Stimulated activated CD4-positive, alpha-beta T cell treated with anti-CD3 and anti-CD28 coated beads, Interleukin-4, amount 100 ng/mL, for 24 hours (primary cell): ENCODE measurements around the gene RPS6KA2.

Source experiments
- DNase-seq: peaks from one replicate; pipeline ENCODE4 v3.0.0-alpha.2; 2020

Gene RPS6KA2

DNA sequence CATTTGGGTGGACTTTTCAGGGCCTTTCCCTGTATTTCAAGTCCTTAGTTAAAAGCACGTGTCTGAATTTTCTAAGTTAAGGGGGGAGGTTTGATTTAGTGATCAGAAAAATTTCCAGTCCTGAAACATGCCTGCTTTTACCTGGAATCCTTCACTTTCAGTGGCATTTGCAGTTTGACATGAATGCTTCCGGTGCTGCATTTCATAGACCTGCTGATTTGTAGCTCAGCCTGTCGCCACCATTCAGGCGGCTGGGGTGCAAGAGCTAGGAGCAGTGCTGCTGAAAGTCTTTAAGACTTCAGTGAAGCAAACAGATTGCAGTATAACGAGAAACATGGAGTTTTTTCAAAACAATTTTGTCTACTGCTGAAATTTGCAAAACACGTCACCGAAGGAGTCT, 14.0 kb downstream of the RPS6KA2 start:
- DNase-seq, result no peak

GRCh38 chr6:166612471-166612881, 14.6 kb downstream of the RPS6KA2 start:
- no peak for DNase-seq

DNA sequence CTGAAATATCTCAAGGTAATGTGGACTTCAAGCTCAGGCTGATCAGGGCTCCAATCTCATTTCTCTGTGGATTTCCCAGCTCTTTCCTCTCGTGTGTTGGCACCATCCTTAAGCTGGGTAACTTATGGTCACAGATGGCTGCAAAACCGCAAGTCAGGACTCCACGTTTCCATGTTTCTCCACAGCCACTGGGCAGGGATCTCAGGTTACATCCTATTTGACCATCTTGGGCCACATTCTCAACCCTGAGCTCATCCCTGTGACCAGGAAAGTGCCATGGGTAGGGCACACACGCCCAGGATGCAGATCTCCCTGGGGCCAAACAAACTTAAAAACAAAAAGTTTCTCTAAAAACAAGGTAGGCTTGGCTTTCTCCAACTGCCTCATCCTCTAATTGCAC, 15.4 kb downstream of the RPS6KA2 start:
- DNase-seq, result no peak

DNA sequence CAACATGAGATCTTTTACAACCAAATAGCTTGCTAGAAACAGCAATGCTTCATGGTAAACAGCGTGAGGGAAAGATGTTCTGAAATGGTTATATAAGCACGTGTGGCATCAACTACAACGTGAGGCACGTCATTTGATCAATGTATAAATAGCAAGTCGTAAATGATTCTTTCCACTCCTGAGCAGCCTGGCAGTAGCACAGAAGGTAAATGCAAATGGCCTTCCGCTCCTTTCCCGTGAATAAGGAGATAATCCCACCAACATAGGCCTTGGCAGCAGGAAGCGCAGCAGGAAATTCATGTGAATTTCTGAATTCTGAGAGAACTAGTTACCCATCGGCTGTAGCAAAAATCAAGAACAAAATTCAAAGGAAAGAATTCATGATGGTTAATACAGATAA, 17.0 kb downstream of the RPS6KA2 start:
- DNase-seq, result no peak

GRCh38 chr6:166608774-166609173, 18.3 kb downstream of the RPS6KA2 start:
- no peak for DNase-seq

DNA sequence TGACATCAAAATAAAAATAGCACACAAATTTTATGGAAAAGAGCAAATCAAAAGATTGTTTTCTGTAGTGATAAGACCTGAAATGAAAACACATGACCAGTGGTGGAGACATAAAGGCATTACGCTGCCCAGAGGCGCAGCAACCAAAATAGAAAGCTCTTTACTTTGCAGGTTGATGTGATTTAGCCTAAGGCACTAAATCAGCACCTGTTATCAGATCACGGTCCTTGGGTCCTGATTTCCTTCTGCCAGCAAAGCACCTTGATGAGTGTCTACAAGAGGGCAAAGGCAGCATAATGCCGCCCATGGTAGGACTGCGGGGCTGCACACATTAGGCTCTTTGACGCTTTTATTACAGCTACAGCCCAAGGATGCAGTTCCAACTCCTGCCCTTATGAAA, 21.3 kb downstream of the RPS6KA2 start:
- DNase-seq, result no peak

- DNase-seq, result no peak
Observed at GRCh38 chr6:166604911-166605310, 22.1 kb downstream of the RPS6KA2 start.

DNA sequence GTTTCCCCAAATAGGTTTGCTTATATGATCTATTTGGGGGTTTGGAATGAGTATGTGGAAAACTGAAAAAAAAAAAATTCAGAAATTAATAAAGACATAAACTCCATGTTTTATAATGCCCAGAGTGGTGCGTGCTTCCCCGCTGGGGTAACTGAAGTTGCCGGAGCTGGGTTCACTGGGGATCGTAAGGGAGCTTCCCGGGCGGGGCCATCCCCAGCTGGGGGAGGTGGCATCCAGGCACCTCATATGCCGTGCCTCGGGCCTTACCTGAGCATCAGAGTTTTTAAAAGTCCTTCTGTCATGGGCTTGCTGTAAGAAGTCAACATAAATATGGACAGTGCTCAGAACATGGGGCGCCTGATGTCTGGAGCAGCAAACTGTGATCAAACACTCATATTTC, 22.7 kb downstream of the RPS6KA2 start:
- no peak for DNase-seq

GRCh38 chr6:166603043-166603690, 23.9 kb downstream of the RPS6KA2 start:
- DNase-seq, result no peak

GRCh38 chr6:166601956-166602355, 25.1 kb downstream of the RPS6KA2 start:
- DNase-seq, result no peak

DNA sequence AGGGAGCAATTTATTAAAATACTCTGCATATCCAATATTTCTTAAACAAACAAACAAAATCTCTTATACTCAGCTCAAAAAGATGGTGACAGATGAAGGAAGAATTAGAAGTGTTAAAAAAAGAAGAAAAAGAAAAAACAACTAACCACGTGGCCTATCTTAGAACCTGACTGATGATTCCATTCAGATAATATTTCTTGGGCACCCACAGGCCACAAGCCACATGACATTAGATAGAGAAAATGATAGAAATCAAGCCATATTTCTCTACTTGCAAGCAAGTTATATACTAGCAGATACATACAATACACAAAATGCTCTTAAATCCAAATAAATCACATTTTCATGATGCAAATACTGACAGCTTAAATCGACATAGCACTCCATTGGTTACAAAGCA, 26.1 kb downstream of the RPS6KA2 start:
- no peak for DNase-seq

GRCh38 chr6:166599205-166599604, 27.8 kb downstream of the RPS6KA2 start:
- no peak for DNase-seq

DNA sequence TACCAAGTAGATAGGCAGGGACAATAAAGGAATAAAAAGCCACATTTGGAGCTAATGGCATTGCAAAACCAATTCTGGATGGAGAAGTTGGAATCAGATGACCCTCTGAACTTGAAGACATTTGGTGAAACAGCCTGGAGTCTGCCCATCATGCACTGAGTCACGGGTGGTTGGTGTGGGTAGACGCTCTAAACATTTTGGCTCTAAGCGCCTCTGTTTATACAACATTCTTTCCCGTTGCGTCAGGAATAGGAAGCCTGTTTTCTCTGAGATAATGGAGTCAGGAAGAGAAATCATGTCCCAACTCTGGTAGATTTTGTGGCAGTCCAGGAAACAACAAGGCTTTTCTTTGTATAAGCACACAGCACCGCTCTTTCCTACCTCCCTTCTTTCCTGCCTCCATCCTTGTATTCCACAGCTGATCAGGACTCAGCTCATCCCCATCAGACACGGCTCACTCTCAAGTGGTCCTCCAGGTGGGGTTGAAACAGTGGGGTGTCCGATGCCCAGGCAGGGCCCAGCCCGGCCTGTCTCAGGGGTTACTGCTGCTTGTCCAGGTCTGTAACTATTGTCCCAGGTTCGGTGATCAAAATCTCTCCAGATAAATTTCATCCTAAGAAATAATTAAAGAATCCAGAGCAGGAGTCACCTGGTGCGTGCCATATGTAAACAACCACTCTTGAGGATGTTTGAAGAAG, 28.5 kb downstream of the RPS6KA2 start:
- no peak for DNase-seq

GRCh38 chr6:166597711-166598440, 29.2 kb downstream of the RPS6KA2 start:
- no peak for DNase-seq

GRCh38 chr6:166596776-166597507, 30.1 kb downstream of the RPS6KA2 start:
- no peak for DNase-seq

- DNase-seq, result no peak
Observed at GRCh38 chr6:166595949-166596348, 31.1 kb downstream of the RPS6KA2 start.

GRCh38 chr6:166595061-166595780, 31.8 kb downstream of the RPS6KA2 start:
- no peak for DNase-seq

DNA sequence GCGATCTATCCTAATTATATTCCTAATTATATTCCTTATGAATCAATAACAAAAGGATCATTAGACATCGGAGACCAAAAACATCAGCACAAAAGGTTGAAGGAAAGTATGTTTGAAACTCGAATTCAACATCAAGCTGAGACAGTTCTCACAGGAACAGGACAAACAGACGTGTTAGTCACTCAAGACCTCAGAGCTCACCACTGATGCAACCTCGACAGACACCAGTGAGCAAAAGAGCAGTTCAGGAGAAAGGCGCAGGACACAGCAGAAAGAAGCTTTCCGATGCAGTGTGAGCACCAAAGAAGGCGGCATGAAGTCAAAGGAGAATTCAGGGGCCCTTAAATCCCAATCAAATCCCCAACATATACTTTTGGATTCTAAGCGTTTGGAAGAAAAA, 34.2 kb downstream of the RPS6KA2 start:
- no peak for DNase-seq

DNA sequence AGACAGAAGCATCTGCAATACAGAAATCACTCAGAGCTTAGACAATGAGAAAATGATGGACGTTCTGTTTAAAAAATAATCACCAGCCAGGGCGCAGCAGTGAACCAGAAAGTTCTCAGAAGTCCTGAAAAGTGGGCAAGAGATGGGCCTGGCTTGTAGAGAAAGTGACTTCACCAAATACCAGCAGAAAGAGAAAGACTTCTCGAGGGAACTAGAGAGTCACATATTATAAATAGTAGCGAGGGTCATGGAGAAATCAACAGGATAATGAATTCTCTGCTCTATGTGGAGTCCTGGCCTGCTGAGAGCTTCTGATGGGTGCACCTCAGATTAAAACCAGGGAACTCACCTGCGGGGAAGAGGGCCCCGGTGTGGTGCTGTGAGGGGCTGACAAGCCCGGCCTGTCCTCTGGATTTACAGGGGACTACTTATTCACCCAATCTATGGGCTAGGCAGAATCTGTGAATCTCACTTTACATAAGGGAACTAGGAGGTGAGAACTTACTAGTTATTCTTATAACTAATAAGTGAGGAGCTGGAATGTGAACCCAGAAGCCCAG, 35.0 kb downstream of the RPS6KA2 start:
- no peak for DNase-seq

GRCh38 chr6:166591026-166591425, 36.0 kb downstream of the RPS6KA2 start:
- DNase-seq, result no peak

- no peak for DNase-seq
Observed at GRCh38 chr6:166589786-166590574, 37.1 kb downstream of the RPS6KA2 start.

DNA sequence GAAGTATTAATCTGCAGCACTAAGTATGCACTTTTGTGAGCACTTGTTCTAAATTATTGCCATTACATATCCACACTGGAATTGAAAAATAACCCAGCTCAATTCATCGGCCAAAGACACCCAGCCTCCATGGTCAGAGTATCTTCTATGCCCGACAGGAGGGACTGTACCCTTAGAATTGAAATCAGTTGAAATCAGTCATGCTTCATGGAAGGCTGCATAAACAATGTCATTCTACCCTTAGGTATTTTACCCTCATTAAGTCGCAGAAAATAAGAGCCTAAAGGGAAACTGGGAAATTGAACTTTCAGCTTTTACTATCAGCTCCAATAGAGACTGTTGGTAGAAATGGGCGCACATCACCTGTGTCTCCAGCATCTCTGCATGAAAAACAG, 37.7 kb downstream of the RPS6KA2 start:
- DNase-seq, result no peak
